NCI-H2227 (cell line): ENCODE data around the gene DRC1.

Experiments used
- DNase-seq: peaks from one replicate; lab custom pipeline; 2025; ENCODE audit not compliant: unreplicated experiment; lab: John Stamatoyannopoulos, UW

Gene DRC1

GRCh38 chr2:26442707-26443106 lies 41.0 kb downstream of the DRC1 start:
- no peak for DNase-seq

GRCh38 chr2:26444236-26444635 lies 42.5 kb downstream of the DRC1 start:
- DNase-seq = no peak

GRCh38 chr2:26448651-26449050 lies 46.9 kb downstream of the DRC1 start:
- no peak for DNase-seq

- no peak for DNase-seq
Observed at GRCh38 chr2:26449278-26450030, 47.7 kb downstream of the DRC1 start.

- DNase-seq = no peak
Observed at GRCh38 chr2:26450031-26450635, 48.4 kb downstream of the DRC1 start.

GRCh38 chr2:26451700-26452099 lies 50.0 kb downstream of the DRC1 start:
- DNase-seq = no peak

GRCh38 chr2:26453421-26454329 lies 52.0 kb downstream of the DRC1 start:
- no peak for DNase-seq

GRCh38 chr2:26454561-26455001 lies 52.9 kb downstream of the DRC1 start:
- no peak for DNase-seq

GRCh38 chr2:26455037-26455669 lies 53.4 kb downstream of the DRC1 start:
- DNase-seq = no peak

- DNase-seq = no peak
Observed at GRCh38 chr2:26455670-26456439, 54.1 kb downstream of the DRC1 start.

- DNase-seq = no peak
Observed at GRCh38 chr2:26456440-26457250, 54.9 kb downstream of the DRC1 start.

- no peak for DNase-seq
Observed at GRCh38 chr2:26457251-26457666, 55.5 kb downstream of the DRC1 start.

- DNase-seq = no peak
Observed at GRCh38 chr2:26457695-26458364, 56.1 kb downstream of the DRC1 start.

- DNase-seq = no peak
Observed at GRCh38 chr2:26458365-26459042, 56.8 kb downstream of the DRC1 start.

GRCh38 chr2:26459991-26460612 lies 58.4 kb downstream of the DRC1 start:
- DNase-seq = no peak

GRCh38 chr2:26460613-26461031 lies 58.9 kb downstream of the DRC1 start:
- no peak for DNase-seq

GRCh38 chr2:26461601-26462023 lies 59.9 kb downstream of the DRC1 start:
- no peak for DNase-seq

GRCh38 chr2:26462100-26462499 lies 60.4 kb downstream of the DRC1 start:
- no peak for DNase-seq
